HEK293 (cell line): ENCODE data around the gene SMIM24.
A peak's percentile ranks its signal among the peaks of the same experiment; 100 is the strongest.

Experiments
- KLF1 ChIP-seq: fragments of 450-650 bp; formaldehyde crosslinking; IDR thresholded peaks from 2 replicates; pipeline ENCODE4 v1.5.1; 2016; ENCODE audit warnings: missing biosample characterization, missing genetic modification characterization
- KLF7 ChIP-seq: fragments of 450-650 bp; formaldehyde crosslinking; IDR thresholded peaks from 2 replicates; pipeline ENCODE4 v1.5.1; 2016; ENCODE audit warnings: missing biosample characterization, missing genetic modification characterization, borderline replicate concordance
- MZF1 ChIP-seq: fragments of 450-650 bp; formaldehyde crosslinking; IDR thresholded peaks from 2 replicates; pipeline ENCODE4 v1.5.1; 2017; ENCODE audit warnings: missing biosample characterization, missing genetic modification characterization, borderline replicate concordance
- PRDM1 ChIP-seq: fragments of 450-650 bp; formaldehyde crosslinking; IDR thresholded peaks from 2 replicates; pipeline ENCODE4; 2016; ENCODE audit warnings: missing biosample characterization, missing genetic modification characterization
- ZBTB21 ChIP-seq: fragments of 450-650 bp; formaldehyde crosslinking; IDR thresholded peaks from 2 replicates; pipeline ENCODE4 v1.5.1; 2017; ENCODE audit warnings: missing biosample characterization, missing genetic modification characterization
- ZBTB48 ChIP-seq: fragments of 450-650 bp; formaldehyde crosslinking; IDR thresholded peaks from 2 replicates; pipeline ENCODE4 v1.5.1; 2016; ENCODE audit warnings: missing biosample characterization, missing genetic modification characterization
- ZEB2 ChIP-seq: fragments of 450-650 bp; formaldehyde crosslinking; IDR thresholded peaks from 2 replicates; pipeline ENCODE4 v1.5.1; 2016; ENCODE audit warnings: missing biosample characterization, missing genetic modification characterization
- ZFP37 ChIP-seq: fragments of 450-650 bp; formaldehyde crosslinking; IDR thresholded peaks from 2 replicates; pipeline ENCODE4 v1.5.1; 2016; ENCODE audit warnings: missing biosample characterization, missing genetic modification characterization
- ZFP41 ChIP-seq: fragments of 450-650 bp; formaldehyde crosslinking; IDR thresholded peaks from 2 replicates; pipeline ENCODE4 v1.5.1; 2016; ENCODE audit warnings: missing biosample characterization, missing genetic modification characterization, borderline replicate concordance
- ZNF146 ChIP-seq: fragments of 450-650 bp; formaldehyde crosslinking; IDR thresholded peaks from 2 replicates; pipeline ENCODE4 v1.5.1; 2016; ENCODE audit warnings: missing biosample characterization, missing genetic modification characterization
- ZNF223 ChIP-seq: fragments of 450-650 bp; formaldehyde crosslinking; IDR thresholded peaks from 2 replicates; pipeline ENCODE4 v1.5.1; 2016; ENCODE audit warnings: missing biosample characterization, missing genetic modification characterization
- ZNF266 ChIP-seq: fragments of 450-650 bp; formaldehyde crosslinking; IDR thresholded peaks from 2 replicates; pipeline ENCODE4 v1.5.1; 2016; ENCODE audit warnings: missing biosample characterization, missing genetic modification characterization, low read depth
- ZNF274 ChIP-seq, 2 experiments: fragments of 200-500 bp in 1 of 2; fragments of 450-650 bp in 1 of 2; sonication (Bioruptor generic) in 1 of 2; formaldehyde crosslinking in 1 of 2; IDR thresholded peaks; 2 replicates each; pipeline versions ENCODE4 v1.5.1 to v1.6.1; 2014 to 2016; ENCODE audit warnings: borderline replicate concordance in 1 of 2, inconsistent platforms in 1 of 2, low read length in 1 of 2, missing biosample characterization in 1 of 2, missing genetic modification characterization in 1 of 2
- ZNF311 ChIP-seq: fragments of 450-650 bp; formaldehyde crosslinking; IDR thresholded peaks from 2 replicates; pipeline ENCODE4 v1.5.1; 2017; ENCODE audit warnings: missing biosample characterization, missing genetic modification characterization, borderline replicate concordance
- ZNF354C ChIP-seq: fragments of 450-650 bp; formaldehyde crosslinking; IDR thresholded peaks from 2 replicates; pipeline ENCODE4 v1.5.1; 2016; ENCODE audit warnings: missing biosample characterization, missing genetic modification characterization, low read depth, borderline replicate concordance
- ZNF394 ChIP-seq: fragments of 450-650 bp; formaldehyde crosslinking; IDR thresholded peaks from 2 replicates; pipeline ENCODE4 v1.5.1; 2016; ENCODE audit warnings: missing biosample characterization, missing genetic modification characterization, mild to moderate bottlenecking, moderate library complexity, borderline replicate concordance
- ZNF416 ChIP-seq: fragments of 450-650 bp; formaldehyde crosslinking; IDR thresholded peaks from 2 replicates; pipeline ENCODE4 v1.5.1; 2016; ENCODE audit warnings: missing biosample characterization, missing genetic modification characterization
- ZNF558 ChIP-seq: fragments of 450-650 bp; formaldehyde crosslinking; IDR thresholded peaks from 2 replicates; pipeline ENCODE4 v1.5.1; 2016; ENCODE audit warnings: missing biosample characterization, missing genetic modification characterization
- ZNF561 ChIP-seq: fragments of 450-650 bp; IDR thresholded peaks from 2 replicates; pipeline ENCODE4 v1.5.1; 2018; ENCODE audit warnings: missing biosample characterization, missing genetic modification characterization, borderline replicate concordance
- ZNF585B ChIP-seq: fragments of 450-650 bp; formaldehyde crosslinking; IDR thresholded peaks from 2 replicates; pipeline ENCODE4 v1.5.1; 2016; ENCODE audit warnings: missing biosample characterization, missing genetic modification characterization
- ZNF629 ChIP-seq: fragments of 450-650 bp; formaldehyde crosslinking; IDR thresholded peaks from 2 replicates; pipeline ENCODE4 v1.5.1; 2017; ENCODE audit warnings: missing biosample characterization, missing genetic modification characterization
- ZNF785 ChIP-seq: fragments of 450-650 bp; formaldehyde crosslinking; IDR thresholded peaks from 2 replicates; pipeline ENCODE4 v1.5.1; 2016; ENCODE audit warnings: missing biosample characterization, missing genetic modification characterization
- ZSCAN30 ChIP-seq: fragments of 450-650 bp; IDR thresholded peaks from 2 replicates; pipeline ENCODE4 v1.5.1; 2018; ENCODE audit warnings: missing biosample characterization, mild to moderate bottlenecking, missing genetic modification characterization, moderate library complexity
- TF ChIP-seq, protein P1 (sequence below): fragments of 450-650 bp; formaldehyde crosslinking; IDR thresholded peaks from 2 replicates; pipeline ENCODE4 v1.5.1; 2016; ENCODE audit warnings: missing biosample characterization, missing genetic modification characterization
- TF ChIP-seq, protein P2 (sequence below): fragments of 450-650 bp; formaldehyde crosslinking; IDR thresholded peaks from 2 replicates; pipeline ENCODE4 v1.5.1; 2016; ENCODE audit warnings: missing biosample characterization, missing genetic modification characterization
- TF ChIP-seq, protein P3 (sequence below): fragments of 450-650 bp; IDR thresholded peaks from 2 replicates; pipeline ENCODE4 v1.5.1; 2018; ENCODE audit warnings: missing biosample characterization, missing genetic modification characterization
- TF ChIP-seq, protein P4 (sequence below): fragments of 450-650 bp; formaldehyde crosslinking; IDR thresholded peaks from 2 replicates; pipeline ENCODE4 v1.5.1; 2016; ENCODE audit warnings: missing biosample characterization, missing genetic modification characterization, borderline replicate concordance

Gene SMIM24

DNA sequence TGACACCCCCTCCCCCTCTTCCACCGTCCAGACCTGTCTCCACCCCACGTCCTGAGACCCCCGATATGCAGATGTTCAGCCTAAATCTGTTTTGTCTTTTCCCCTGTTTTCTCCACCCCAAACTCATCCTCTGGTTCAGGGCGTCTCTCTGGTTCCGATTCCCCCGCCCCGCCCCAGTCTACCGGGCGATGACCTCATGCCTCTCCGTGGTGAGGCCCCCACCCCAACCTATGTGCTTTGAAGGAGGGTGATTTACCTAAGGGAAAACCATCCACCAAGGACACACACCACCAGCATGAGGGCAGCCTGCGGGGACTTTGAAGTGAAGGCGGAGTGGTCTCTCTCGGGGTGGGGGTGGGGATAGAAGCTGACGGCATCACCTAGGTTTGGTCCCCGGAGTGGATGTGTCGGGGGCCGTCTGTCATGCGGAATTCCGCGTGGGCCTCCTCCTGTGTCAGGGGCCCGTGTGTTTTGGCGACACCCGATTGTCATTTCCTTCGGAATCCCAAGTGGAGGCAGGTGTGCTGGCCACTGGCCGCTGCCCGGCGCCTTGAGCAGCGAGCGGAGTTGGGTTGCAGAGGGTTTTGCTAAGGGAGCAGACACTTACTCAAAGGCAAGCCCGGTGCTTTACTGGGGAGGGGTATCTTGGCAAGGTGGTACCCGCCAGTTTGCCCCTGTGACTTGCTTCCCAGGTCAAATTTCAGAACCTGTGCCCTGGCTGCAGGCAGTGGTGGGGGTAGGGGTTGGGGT, 27.2 kb upstream of the SMIM24 start (continued):
- no peak for TF ChIP-seq ZNF561
- no peak for TF ChIP-seq ZNF416
- no peak for TF ChIP-seq ZNF274 (IDR thresholded peaks at IDR 0.05; ENCODE audit: low read length)
- TF ChIP-seq ZNF274 (tag by site-specific recombination; IDR thresholded peaks at IDR 0.05; ENCODE audit: borderline replicate concordance), result no peak
- TF ChIP-seq ZNF785 (tag by site-specific recombination), result no peak
- no peak for TF ChIP-seq ZNF223 (tag by site-specific recombination)
- no peak for TF ChIP-seq ZNF266
- no peak for TF ChIP-seq ZNF354C (tag by site-specific recombination)
- TF ChIP-seq ZNF585B (tag by site-specific recombination), result no peak
- TF ChIP-seq ZFP37, result no peak
- peak; percentile 85; the same call in 1 of the 2 replicates for TF ChIP-seq ZEB2 (tag by site-specific recombination)
- no peak for TF ChIP-seq ZNF146 (tag by site-specific recombination)
- no peak for TF ChIP-seq MZF1 (tag by site-specific recombination)
- TF ChIP-seq KLF1 (tag by site-specific recombination), result peak; percentile 76
- no peak for TF ChIP-seq ZSCAN30
- peak; percentile 83 for TF ChIP-seq ZNF629
- peak; percentile 57; the same call in 1 of the 2 replicates for TF ChIP-seq ZBTB21 (tag by site-specific recombination)
- TF ChIP-seq, protein P1, sequence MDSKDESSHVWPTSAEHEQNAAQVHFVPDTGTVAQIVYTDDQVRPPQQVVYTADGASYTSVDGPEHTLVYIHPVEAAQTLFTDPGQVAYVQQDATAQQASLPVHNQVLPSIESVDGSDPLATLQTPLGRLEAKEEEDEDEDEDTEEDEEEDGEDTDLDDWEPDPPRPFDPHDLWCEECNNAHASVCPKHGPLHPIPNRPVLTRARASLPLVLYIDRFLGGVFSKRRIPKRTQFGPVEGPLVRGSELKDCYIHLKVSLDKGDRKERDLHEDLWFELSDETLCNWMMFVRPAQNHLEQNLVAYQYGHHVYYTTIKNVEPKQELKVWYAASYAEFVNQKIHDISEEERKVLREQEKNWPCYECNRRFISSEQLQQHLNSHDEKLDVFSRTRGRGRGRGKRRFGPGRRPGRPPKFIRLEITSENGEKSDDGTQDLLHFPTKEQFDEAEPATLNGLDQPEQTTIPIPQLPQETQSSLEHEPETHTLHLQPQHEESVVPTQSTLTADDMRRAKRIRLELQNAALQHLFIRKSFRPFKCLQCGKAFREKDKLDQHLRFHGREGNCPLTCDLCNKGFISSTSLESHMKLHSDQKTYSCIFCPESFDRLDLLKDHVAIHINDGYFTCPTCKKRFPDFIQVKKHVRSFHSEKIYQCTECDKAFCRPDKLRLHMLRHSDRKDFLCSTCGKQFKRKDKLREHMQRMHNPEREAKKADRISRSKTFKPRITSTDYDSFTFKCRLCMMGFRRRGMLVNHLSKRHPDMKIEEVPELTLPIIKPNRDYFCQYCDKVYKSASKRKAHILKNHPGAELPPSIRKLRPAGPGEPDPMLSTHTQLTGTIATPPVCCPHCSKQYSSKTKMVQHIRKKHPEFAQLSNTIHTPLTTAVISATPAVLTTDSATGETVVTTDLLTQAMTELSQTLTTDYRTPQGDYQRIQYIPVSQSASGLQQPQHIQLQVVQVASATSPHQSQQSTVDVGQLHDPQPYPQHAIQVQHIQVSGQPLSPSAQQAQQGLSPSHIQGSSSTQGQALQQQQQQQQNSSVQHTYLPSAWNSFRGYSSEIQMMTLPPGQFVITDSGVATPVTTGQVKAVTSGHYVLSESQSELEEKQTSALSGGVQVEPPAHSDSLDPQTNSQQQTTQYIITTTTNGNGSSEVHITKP, result peak; percentile 18; the same call in 1 of the 2 replicates
- TF ChIP-seq, protein P2, sequence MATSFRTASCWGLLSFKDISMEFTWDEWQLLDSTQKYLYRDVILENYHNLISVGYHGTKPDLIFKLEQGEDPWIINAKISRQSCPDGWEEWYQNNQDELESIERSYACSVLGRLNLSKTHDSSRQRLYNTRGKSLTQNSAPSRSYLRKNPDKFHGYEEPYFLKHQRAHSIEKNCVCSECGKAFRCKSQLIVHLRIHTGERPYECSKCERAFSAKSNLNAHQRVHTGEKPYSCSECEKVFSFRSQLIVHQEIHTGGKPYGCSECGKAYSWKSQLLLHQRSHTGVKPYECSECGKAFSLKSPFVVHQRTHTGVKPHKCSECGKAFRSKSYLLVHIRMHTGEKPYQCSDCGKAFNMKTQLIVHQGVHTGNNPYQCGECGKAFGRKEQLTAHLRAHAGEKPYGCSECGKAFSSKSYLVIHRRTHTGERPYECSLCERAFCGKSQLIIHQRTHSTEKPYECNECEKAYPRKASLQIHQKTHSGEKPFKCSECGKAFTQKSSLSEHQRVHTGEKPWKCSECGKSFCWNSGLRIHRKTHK (tag by site-specific recombination), result no peak
- TF ChIP-seq ZNF558, result no peak
- TF ChIP-seq KLF7 (tag by site-specific recombination), result peak; percentile 12; the same call in 1 of the 2 replicates
- TF ChIP-seq, protein P3, sequence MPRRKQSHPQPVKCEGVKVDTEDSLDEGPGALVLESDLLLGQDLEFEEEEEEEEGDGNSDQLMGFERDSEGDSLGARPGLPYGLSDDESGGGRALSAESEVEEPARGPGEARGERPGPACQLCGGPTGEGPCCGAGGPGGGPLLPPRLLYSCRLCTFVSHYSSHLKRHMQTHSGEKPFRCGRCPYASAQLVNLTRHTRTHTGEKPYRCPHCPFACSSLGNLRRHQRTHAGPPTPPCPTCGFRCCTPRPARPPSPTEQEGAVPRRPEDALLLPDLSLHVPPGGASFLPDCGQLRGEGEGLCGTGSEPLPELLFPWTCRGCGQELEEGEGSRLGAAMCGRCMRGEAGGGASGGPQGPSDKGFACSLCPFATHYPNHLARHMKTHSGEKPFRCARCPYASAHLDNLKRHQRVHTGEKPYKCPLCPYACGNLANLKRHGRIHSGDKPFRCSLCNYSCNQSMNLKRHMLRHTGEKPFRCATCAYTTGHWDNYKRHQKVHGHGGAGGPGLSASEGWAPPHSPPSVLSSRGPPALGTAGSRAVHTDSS (tag by site-specific recombination), result no peak
- no peak for TF ChIP-seq ZFP41 (tag by site-specific recombination)
- no peak for TF ChIP-seq ZNF311 (tag by site-specific recombination)
- TF ChIP-seq PRDM1 (tag by site-specific recombination), result no peak
- TF ChIP-seq, protein P4, sequence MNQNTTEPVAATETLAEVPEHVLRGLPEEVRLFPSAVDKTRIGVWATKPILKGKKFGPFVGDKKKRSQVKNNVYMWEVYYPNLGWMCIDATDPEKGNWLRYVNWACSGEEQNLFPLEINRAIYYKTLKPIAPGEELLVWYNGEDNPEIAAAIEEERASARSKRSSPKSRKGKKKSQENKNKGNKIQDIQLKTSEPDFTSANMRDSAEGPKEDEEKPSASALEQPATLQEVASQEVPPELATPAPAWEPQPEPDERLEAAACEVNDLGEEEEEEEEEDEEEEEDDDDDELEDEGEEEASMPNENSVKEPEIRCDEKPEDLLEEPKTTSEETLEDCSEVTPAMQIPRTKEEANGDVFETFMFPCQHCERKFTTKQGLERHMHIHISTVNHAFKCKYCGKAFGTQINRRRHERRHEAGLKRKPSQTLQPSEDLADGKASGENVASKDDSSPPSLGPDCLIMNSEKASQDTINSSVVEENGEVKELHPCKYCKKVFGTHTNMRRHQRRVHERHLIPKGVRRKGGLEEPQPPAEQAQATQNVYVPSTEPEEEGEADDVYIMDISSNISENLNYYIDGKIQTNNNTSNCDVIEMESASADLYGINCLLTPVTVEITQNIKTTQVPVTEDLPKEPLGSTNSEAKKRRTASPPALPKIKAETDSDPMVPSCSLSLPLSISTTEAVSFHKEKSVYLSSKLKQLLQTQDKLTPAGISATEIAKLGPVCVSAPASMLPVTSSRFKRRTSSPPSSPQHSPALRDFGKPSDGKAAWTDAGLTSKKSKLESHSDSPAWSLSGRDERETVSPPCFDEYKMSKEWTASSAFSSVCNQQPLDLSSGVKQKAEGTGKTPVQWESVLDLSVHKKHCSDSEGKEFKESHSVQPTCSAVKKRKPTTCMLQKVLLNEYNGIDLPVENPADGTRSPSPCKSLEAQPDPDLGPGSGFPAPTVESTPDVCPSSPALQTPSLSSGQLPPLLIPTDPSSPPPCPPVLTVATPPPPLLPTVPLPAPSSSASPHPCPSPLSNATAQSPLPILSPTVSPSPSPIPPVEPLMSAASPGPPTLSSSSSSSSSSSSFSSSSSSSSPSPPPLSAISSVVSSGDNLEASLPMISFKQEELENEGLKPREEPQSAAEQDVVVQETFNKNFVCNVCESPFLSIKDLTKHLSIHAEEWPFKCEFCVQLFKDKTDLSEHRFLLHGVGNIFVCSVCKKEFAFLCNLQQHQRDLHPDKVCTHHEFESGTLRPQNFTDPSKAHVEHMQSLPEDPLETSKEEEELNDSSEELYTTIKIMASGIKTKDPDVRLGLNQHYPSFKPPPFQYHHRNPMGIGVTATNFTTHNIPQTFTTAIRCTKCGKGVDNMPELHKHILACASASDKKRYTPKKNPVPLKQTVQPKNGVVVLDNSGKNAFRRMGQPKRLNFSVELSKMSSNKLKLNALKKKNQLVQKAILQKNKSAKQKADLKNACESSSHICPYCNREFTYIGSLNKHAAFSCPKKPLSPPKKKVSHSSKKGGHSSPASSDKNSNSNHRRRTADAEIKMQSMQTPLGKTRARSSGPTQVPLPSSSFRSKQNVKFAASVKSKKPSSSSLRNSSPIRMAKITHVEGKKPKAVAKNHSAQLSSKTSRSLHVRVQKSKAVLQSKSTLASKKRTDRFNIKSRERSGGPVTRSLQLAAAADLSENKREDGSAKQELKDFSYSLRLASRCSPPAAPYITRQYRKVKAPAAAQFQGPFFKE (tag by site-specific recombination), result no peak
- peak; percentile 29; the same call in 1 of the 2 replicates for TF ChIP-seq ZNF394 (tag by site-specific recombination)
- TF ChIP-seq ZBTB48, result 0 out of 2 replicates have a peak, but pooled peaks have one; percentile 39
